Fibroblast of skin of right biceps (primary cell): Measurements from ENCODE around the gene TMTC3.
"Not testable (repeated sequence)": the region's sequence is repeated elsewhere in the genome, so short reads cannot be mapped to it uniquely, and the experiment has no call there.

Experiments
- DNase-seq: peaks from one replicate; pipeline ENCODE4 v3.0.0-alpha.2; 2013

The TMTC3 gene

DNA sequence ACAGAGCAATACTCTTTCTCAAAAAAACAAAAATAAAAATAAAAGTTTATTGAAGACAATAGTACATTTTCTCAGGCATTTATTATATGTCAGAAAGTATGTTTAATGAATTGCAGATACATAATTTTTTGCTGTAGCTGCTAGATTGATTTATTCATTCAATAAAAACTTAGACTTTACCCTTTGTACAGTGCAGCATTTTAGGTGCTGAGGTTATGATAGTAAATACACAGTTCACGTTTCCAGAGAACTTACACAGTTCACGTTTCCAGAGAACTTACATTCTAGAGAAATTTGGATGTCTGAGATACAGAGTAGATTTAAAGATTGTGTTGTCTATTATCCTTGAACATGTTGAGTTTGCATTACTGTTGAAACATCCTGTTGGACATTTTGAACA, 25.3 kb downstream of the TMTC3 start:
- no peak for DNase-seq

DNA sequence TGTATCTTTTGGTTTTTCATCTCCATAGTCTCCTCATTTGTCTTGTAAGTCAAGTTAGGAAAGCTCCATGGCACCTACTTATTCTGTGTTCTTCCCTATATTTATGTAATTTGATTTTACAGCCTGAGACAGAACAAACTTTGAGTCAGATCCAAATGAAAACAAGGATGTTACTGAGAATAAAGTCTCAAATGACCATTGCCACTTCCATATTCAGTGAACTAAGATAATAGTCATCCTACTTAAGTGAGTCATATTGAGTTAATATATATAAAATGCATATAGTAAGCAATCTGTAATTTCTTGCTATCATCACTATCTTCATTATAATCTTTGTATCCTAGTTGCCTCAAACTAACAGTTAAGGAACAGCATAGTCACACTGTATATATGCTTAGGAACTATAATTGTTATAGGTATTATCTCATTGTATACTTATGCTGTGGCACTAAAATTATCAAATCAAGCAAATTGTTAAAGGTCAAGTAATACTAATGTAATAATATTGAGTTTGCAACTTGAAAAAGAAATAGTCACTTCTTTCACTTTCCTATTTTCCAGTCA, 30.8 kb downstream of the TMTC3 start:
- DNase-seq: peak; percentile 84

DNA sequence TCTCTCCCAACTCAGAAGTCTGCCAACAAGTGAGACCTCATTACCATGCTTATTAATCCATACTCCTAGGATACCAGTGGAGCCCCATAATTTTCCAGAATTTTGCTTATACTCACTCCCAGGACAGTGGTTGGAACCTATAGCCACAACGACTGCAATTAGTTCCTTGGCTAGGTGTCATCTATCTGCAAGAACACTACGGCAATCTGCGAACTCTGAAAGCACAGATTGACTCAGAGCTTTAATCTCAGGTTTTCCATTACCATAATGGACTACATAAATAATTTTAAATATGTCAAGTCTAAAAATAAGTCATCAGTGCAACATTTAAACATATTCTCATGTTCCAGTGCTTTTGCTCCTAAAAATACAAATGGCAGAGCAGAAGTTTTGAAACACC, 33.4 kb downstream of the TMTC3 start:
- no peak for DNase-seq

DNA sequence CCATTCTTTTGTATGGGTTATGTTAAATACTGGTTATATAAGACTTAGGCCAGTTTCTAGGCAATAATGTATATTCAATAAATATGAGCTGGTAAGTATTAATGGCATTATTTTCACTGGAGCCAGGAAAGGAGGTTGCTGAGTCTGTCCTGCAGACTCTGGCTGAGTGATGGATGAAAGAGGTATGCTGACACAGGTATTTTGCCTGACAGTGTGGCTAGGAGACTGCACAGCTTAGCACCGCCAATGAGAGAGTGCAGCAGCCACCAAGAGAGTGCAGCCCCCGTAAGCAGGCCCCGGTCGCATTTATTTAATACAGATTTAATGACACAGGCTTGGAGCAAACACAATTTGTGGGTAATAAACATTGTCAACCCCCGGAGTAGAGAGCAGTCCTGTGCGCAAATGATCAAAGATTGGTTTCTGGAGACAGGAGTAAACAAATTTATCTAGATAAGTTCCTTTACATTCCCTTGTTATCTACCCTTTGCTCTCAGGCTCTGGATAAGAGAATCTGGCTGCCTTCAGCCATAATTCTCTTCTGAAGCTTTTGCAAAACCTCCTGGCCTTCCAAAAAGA, 37.4 kb downstream of the TMTC3 start:
- no peak for DNase-seq

DNA sequence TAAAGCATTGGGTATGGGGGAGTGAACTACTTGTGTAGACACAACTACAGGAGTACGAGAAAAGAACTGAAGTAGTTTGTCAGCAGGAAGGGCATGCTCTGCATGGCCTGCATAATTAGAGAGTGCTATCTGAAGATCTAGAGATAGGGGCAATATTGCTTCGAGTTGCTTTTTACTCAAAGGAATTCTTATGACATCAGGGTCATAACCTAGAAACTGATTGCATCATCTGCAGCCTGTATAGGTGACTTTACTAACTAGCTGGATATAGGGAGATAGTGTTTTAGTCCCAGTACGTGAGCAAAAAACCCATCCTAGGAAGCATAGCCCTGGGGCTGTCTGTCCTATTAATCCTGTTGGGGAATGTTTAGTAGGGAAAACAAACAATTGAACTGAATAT, 39.8 kb downstream of the TMTC3 start:
- DNase-seq: no peak

DNA sequence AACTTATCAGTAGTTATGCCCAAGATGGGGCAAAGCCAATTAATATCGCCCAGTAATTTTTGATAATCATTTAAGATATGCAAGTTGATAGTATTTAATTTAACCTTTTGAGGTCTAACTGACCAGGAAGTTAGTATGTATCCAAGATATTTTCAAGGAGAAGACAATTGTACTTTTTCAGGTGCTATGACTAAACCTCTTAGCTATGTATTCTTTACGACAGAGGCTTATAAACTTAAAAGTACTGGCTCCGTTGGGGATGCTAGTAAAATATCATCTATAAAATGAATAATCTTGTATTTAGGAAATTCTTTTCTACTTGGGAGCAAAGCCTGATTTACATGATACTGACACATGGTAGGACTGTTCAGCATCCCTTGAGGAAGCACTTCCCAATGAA, 40.3 kb downstream of the TMTC3 start:
- DNase-seq: no peak

DNA sequence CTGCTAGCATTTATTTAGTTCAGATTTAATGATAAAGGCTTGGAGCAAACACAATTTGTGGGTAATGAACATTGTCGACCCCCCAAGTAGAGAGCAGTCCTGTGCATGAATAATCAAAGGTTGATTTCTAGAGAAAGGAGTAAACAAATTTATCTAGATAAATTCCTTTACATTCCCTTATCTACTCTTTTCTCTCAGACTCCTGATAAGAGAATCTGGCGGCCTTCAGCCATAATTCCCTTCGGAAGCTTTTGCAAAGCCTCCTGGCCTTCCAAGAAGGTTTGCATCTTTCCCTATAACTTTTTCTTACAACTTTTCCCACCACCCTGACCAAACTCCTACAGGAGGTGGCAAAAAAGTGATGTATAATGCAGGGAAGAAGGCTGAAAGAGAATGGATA, 42.1 kb downstream of the TMTC3 start:
- DNase-seq: no peak

DNA sequence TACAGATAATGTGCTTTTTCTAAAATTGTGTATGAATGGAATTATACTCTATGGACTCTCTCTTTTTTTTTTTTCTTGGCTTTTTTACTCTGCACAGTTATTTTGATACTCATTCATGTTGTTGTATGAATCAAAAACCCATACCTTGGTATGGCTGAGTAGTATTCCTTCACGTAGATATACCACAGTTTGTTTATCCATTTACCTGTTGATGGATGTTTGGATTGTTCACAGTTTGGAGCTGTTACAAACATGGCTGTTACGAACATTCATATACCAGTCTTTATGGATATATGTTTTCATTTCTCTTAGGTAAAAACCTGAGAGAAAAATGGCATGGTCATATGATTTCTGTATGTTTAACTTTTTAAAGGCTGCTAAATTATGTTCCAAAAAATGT, 43.2 kb downstream of the TMTC3 start:
- DNase-seq: no peak

DNA sequence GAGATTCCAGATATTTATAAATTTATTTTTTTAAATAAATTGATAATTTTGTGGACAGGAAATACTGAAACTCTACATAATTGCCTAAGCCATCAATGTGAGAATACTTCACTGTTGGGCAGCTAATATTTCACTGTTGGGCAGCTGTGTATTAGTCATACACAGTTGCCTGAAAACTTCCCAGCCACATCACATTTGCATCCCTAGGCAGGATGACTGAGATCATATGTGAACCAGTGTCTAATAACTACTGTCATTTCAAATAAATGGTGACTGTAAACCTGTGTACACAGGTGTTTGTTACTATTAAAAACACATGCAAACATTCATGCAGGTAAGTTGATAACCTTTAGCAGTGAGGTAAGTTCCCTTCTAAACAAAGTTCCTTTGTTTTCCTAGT, 43.9 kb downstream of the TMTC3 start:
- DNase-seq: peak; percentile 74

DNA sequence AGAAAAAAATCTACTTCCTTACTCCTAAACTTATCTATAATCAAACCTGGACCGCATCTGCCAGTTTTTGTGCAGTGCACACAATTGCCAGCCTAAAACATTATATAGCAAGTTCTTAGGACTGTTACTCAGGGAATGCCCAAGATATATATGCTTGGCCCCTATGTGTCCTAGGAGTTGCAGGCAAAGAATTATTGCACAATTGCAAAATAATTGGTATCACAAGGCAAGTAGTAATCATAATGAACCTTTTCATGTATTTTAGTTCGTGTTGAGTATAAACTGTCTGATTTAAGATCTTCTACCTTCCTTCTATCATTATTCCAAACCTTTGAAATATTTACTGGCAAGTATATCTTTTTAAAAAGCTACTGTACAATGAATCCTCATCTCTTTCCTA, 45.5 kb downstream of the TMTC3 start:
- no peak for DNase-seq

DNA sequence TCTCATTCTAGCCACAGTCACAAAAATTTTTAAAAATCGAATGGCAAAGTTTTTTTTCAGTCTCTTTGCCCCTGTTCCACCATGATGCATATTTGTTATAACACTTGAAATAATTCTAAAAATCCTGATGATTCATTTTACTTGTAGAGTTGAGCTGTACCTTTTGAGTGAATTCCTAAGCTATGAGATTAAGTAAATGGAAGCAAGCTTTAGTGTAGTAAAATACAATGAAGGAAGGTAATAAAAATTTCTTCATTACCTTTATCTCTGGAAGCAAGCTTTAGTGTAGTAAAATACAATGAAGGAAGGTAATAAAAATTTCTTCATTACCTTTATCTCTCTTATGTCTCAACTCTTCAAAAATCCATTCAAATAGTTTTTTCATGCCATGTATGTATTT, 46.1 kb downstream of the TMTC3 start:
- DNase-seq: peak; percentile 61

DNA sequence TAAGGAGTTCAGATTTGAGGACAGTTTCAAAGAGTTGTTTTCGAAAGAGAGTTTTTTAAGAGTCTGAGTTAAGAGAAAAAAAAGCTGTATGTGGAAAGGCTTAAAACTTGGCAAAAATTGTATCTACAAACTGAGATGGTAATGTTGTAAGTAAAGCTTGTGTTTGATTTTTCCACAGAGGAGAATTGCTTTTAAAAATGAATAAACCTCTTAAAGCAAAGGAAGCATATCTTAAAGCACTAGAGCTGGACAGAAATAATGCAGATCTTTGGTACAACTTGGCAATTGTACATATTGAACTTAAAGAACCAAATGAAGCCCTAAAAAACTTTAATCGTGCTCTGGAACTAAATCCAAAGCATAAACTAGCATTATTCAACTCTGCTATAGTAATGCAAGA, 50.3 kb downstream of the TMTC3 start:
- DNase-seq: no peak

DNA sequence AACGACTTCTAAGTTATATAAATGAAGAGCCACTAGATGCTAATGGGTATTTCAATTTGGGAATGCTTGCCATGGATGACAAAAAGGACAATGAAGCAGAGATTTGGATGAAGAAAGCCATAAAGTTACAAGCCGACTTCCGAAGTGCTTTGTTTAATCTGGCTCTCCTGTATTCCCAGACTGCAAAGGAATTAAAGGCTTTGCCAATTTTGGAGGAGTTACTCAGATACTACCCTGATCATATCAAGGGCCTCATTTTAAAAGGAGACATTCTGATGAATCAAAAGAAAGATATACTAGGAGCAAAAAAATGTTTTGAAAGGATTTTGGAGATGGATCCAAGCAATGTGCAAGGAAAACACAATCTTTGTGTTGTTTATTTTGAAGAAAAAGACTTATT, 52.8 kb downstream of the TMTC3 start:
- DNase-seq: no peak

DNA sequence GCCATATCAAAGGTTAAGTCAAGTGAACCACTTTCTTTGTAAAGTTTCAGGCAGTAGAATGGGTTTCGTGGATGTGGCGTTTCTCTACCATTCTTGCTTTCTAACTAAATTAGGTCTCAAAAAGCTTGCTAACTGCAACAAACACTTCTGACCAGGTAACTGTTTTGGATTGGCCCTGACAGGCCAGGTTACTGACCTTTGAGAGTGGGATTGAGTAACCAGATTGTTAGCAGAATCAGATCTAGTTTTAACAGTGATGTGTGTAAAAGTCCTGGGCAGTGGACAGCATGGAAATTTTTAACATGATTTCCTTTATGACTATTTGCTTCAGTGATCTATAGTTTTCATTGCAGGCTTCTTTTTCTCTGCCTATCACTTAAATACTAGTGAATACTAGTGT, 57.9 kb downstream of the TMTC3 start:
- DNase-seq: no peak

DNA sequence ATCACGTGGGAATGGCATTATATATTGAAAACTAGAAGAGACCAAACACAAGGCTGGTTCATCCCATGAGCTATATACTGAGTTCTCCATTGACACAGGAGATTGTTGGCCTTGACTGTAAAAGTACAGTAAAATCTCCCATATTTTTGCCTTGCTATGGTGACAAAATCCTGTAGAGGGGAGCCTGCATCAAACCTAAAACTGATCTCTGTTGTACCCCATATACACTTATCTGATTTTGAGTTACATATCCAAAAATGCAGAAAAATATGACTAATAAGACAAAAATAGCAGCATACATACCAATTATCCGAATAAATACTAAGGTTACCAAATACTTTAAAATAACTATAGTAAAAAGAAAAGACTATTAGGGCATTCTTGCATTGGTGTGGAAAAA, 60.4 kb downstream of the TMTC3 start:
- peak; percentile 73 for DNase-seq

DNA sequence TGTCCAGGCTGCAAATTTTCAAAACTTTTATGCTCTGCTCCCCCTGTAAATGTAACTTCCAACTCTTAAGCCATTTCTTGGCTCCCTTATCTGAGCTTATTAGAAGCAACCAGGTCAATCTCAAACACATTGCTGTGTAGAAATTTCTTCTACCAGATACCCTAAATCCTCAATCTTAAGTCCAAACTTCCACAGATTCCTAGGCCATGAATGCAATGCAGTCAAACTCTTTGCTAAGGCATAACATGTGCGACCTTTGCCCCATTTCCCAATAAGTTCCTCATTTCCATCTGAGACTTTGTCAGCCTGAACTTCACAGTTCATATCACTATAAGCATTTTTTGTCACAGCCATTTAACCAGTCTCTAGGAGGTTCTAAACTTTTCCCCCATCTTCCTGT, 64.5 kb downstream of the TMTC3 start:
- DNase-seq: peak; percentile 51

DNA sequence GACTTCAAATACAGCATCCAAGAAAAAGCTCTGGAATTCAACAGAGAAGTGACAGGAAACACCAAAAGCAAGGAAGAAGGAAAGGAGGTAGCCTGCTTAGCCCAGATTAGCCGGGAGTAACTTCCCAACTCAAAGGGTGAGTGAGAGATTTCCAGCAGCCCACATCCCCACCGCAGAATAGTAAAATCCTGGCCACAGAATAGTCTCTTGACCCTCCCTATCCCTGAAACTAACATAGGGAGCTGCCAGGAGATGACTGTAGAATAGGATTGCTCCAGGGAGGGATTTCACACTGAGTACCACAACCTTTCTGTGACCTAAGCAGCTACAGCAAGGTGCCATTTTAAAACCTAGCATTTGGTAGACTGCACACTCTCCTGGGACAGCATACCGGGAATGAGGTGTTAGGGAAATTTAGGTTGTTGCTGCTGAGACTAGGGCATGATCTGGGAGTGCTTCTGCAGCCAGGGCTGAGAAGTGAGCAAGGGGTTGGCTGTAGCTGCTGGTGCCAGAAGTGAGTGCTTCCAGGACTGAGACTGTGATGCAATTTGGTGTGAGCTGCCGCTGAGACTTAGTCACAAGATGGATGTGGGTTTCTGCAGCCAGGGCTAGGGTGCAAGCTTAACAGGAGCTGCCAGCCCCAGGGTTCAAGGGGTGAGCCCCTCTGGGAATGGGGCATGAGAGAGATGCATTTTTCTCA, 66.0 kb downstream of the TMTC3 start:
- peak; percentile 82 for DNase-seq

DNA sequence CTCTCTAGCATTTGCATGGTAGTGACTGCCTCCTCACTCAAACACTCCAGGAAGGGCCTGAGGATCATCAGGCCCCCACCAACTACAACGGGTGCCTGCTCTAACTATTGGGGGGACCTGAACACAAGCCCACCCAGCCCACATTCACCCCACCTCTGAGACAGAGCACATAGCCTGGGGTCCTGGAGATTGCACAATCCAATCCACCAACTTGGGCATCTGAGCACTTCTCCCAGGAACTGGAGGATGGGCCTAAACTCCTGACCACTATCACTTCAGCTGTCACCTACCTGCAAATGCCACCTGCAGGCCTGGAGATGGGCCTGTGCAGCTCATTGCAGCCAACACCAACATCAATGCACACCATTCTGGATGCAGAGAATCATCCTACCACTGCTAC, 66.6 kb downstream of the TMTC3 start:
- no peak for DNase-seq

DNA sequence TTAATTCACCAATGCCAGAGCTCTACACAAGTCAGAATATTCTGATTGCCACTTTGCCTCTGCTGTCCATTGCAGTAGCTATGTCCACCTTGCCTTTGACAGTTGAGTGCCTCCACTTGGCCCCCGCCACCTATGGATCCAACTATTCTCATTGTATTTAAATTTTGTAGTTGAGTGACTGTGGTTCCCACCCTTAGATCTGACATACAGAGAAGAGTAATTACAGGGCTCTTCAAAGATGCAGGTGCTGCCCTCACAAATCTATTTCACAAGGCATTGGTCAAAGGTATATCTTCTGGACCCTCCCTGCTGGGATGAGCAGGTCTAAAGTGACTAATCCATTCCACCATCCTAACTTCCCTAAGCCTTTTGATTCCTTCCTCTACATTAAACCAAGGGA, 68.2 kb downstream of the TMTC3 start:
- DNase-seq: not testable (repeated sequence)

DNA sequence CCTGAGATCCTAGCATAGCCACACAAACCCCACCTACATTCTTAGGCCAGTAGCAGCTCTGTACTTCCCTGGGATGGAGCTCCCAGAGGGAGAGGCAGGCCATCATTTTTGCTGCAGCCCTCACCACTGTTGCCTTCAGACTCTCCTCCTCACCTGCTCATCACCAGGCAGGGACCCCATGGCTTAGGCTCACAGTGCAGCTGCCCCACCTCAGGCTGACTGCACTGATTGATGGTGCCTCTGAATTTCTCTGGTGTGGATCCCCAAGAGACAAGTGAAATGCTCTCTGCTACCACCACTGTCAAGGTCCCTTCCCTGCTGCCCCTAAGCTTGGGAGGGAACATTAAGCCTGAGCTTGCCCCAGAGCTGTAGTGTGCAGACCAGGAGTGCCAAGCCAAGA, 76.2 kb downstream of the TMTC3 start:
- DNase-seq: no peak

DNA sequence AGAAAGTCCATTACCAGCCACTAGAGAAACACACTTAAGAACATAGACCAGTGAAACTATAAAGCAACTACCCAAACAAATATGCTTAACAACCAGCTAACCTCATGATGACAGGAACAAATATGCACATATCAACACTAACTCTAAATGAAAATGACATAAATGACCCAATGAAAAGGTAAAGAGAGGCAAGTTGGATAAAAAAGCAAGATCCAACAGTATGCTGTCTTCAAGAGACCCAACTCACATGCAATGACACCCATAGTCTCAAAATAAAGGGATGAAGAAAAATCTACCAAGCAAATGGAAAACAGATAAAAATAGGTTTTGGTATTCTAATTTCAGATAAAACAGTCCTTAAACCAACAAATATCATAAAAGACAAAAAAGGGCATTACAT, 77.8 kb downstream of the TMTC3 start:
- DNase-seq: no peak

DNA sequence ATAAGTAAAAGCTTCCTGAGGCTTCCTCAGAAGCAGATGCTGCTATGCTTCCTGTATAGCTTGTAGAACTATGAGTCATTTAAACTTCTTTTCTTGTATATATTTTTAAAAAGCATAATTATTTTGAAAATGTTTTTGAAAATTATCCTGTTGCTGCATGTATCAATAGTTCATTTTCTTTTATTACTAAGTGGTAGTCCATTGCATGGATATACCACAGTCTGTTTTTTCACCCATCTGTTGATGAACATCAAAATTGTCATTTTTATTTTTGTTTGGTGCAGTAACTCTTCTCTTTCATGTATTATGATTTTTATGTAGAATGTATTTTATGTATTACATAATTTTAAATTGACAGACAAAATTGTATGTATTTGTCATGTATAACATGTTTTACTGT, 81.4 kb downstream of the TMTC3 start:
- DNase-seq: no peak

DNA sequence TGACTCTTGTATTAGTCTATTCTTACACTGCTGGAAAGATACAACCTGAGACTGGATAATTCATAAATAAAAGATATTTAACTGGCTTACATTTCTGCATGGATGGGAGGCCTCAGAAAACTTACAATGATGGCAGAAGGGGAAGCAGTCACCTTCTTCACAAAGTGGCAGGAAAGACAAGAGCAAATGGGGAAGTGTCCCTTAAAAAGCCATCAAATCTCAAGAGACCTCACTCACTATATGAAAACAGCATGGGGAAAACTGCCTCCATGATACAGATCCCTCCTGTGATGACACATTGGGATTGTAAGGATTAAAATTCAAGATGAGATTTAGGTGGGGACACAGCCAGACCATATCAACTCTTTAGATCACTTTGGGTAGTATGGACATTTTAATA, 83.7 kb downstream of the TMTC3 start:
- no peak for DNase-seq

DNA sequence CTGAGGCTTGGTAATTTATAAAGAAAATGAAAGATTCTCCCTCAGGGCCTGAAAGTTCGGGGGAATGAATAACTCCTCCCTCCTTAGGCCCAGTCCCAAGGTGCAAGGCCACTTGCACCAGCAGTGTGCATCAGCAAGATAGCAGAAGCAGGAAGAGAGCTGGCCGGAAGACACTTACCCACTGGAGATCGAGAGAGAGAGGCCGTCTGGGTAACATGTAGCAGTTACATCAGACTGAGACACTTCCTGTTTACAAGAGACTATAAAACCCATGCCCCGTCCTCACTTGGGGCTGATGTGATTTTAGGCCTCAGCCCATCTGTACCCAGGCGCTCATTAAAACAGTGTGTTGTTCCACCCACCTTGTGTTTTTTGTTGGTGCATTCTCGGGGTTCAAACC, 85.2 kb downstream of the TMTC3 start:
- DNase-seq: no peak

DNA sequence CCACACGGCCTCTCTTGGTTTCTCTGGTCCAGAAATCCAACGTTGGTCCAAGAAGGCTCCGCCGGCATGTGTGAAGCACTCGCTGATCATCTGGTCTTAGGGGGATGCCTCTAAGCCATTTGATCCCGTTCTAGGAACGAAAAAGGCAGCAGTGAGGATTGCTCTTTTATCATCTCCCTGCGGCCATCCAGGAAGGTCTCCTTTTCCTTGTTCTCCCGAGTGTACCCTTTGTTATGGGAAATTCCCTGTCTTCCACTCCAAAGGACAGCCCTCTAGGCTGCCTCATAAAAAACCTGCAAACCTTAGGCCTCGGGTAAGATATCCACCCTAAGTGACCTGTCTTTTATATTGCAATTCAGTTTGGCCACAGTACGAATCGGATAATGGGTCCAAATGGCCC, 85.8 kb downstream of the TMTC3 start:
- no peak for DNase-seq
